GM08714 (cell line): Measurements from ENCODE around the gene ARPC5.

Experiments
- H3K4me3 ChIP-seq: fragments of 200-500 bp; sonication (Bioruptor generic); 2 replicates; pipeline ENCODE4 v1.5.1; 2014; ENCODE audit warnings: mild to moderate bottlenecking, low read length, inconsistent platforms
- ZNF274 ChIP-seq: IDR thresholded peaks from 2 replicates; pipeline ENCODE4 v1.6.1; 2012; ENCODE audit warnings: mild to moderate bottlenecking, low read depth, low read length

ARPC5 gene

GRCh38 chr1:183653876-183654451 lies 18.4 kb upstream of the ARPC5 start:
- TF ChIP-seq ZNF274: no peak
- H3K4me3 ChIP-seq: no peak overlapping the region

GRCh38 chr1:183653462-183653794 lies 17.8 kb upstream of the ARPC5 start:
- no peak overlapping the region for H3K4me3 ChIP-seq
- TF ChIP-seq ZNF274: no peak

- no peak for TF ChIP-seq ZNF274
- no peak within 1 kb of the TSS; the same call in 1 of the 2 replicates for H3K4me3 ChIP-seq
Measured at GRCh38 chr1:183652547-183653461, 17.2 kb upstream of the ARPC5 start, which contains the start of gene APOBEC4. TSS of gene APOBEC4 (minus strand) at chr1:183653316. CDS start at chr1:183648781, 4,535 bp downstream.

- no peak for TF ChIP-seq ZNF274
- no peak overlapping the region for H3K4me3 ChIP-seq
Measured at GRCh38 chr1:183652107-183652506, 16.5 kb upstream of the ARPC5 start.

GRCh38 chr1:183651612-183652011 lies 16.0 kb upstream of the ARPC5 start:
- no peak overlapping the region for H3K4me3 ChIP-seq
- no peak for TF ChIP-seq ZNF274

GRCh38 chr1:183648042-183648441 lies 12.5 kb upstream of the ARPC5 start:
- TF ChIP-seq ZNF274: no peak
- H3K4me3 ChIP-seq: no peak overlapping the region

GRCh38 chr1:183646776-183647175 lies 11.2 kb upstream of the ARPC5 start:
- H3K4me3 ChIP-seq: no peak overlapping the region
- TF ChIP-seq ZNF274: no peak

- no peak overlapping the region for H3K4me3 ChIP-seq
- TF ChIP-seq ZNF274: no peak
Measured at GRCh38 chr1:183645531-183645930, 9.9 kb upstream of the ARPC5 start.

GRCh38 chr1:183642166-183642565 lies 6.6 kb upstream of the ARPC5 start:
- no peak overlapping the region for H3K4me3 ChIP-seq
- TF ChIP-seq ZNF274: no peak

GRCh38 chr1:183640193-183640592 lies 4.6 kb upstream of the ARPC5 start:
- no peak overlapping the region; the same call in 1 of the 2 replicates for H3K4me3 ChIP-seq
- no peak for TF ChIP-seq ZNF274

GRCh38 chr1:183638649-183639387 lies 3.2 kb upstream of the ARPC5 start:
- no peak for TF ChIP-seq ZNF274

GRCh38 chr1:183636783-183637182 lies 1.2 kb upstream of the ARPC5 start:
- no peak for TF ChIP-seq ZNF274
- H3K4me3 ChIP-seq: peak overlapping the region; percentile 71

More at GRCh38 chr1:183638649-183639387, 3.2 kb upstream of the ARPC5 start:
- H3K4me3 ChIP-seq: no peak overlapping the region; the same call in 1 of the 2 replicates

GRCh38 chr1:183636334-183636682 lies 725 bp upstream of the ARPC5 start:
- H3K4me3 ChIP-seq: peak overlapping the region; percentile 71
- no peak for TF ChIP-seq ZNF274

GRCh38 chr1:183635099-183635605 lies 431 bp downstream of the ARPC5 start:
- TF ChIP-seq ZNF274: no peak
- peak overlapping the region; percentile 99 for H3K4me3 ChIP-seq
